DND-41 (cell line): Measurements from ENCODE around the gene ZNF662.

Source experiments
- ATAC-seq: fragments of 200-7000 bp; cut with Tn5 transposase; 3 replicates; pipeline ENCODE4 v1.9.1; 2021; ENCODE audit warnings: low read depth; ENCODE audit not compliant: insufficient read depth
- DNase-seq: peaks from one replicate; pipeline ENCODE4 v3.0.0-alpha.2; 2020
- H2AFZ ChIP-seq: 2 replicates; pipeline ENCODE4 v1.6.0; 2012; ENCODE audit warnings: low read depth, low read length
- H3K27ac ChIP-seq: 2 replicates; pipeline ENCODE4 v1.5.1; 2012; ENCODE audit warnings: low read length, inconsistent platforms
- H3K27me3 ChIP-seq: fragments of 200-600 bp; sonication (generic); 2 replicates; pipeline ENCODE4 v1.6.0; 2012; ENCODE audit warnings: low read length, mild to moderate bottlenecking, inconsistent platforms; ENCODE audit not compliant: insufficient read depth, poor library complexity
- H3K36me3 ChIP-seq: 2 replicates; pipeline ENCODE4 v1.5.1; 2012; ENCODE audit warnings: low read length, inconsistent platforms; ENCODE audit not compliant: insufficient read depth
- H3K4me1 ChIP-seq: 2 replicates; pipeline ENCODE4 v1.5.1; 2012; ENCODE audit warnings: mild to moderate bottlenecking, low read length; ENCODE audit not compliant: insufficient read depth
- H3K4me2 ChIP-seq: 2 replicates; pipeline ENCODE4 v1.6.0; 2012; ENCODE audit warnings: mild to moderate bottlenecking, moderate library complexity, low read length, inconsistent platforms; ENCODE audit not compliant: insufficient read depth
- H3K4me3 ChIP-seq, 2 experiments: fragments of 200-600 bp in 1 of 2; shearing (Covaris generic) in 1 of 2; 2 replicates each; pipeline ENCODE4 v1.5.1; 2012 to 2016; ENCODE audit warnings: inconsistent platforms in 2 of 2, low read length in 2 of 2, mild to moderate bottlenecking in 2 of 2, low read depth in 1 of 2, moderate library complexity in 1 of 2
- H3K79me2 ChIP-seq: 2 replicates; pipeline ENCODE4 v1.6.0; 2012; ENCODE audit warnings: low read length, inconsistent platforms; ENCODE audit not compliant: insufficient read depth
- H3K9ac ChIP-seq: 2 replicates; pipeline ENCODE4 v1.6.0; 2012; ENCODE audit warnings: low read depth, mild to moderate bottlenecking, inconsistent platforms, low read length, moderate library complexity
- H3K9me3 ChIP-seq: 2 replicates; pipeline ENCODE4 v1.5.1; 2012; ENCODE audit warnings: low read length, moderate library complexity, mild to moderate bottlenecking, inconsistent platforms; ENCODE audit not compliant: insufficient read depth, severe bottlenecking
- H4K20me1 ChIP-seq: 2 replicates; pipeline ENCODE4 v1.6.0; 2012; ENCODE audit warnings: low read length; ENCODE audit not compliant: insufficient read depth
- CTCF ChIP-seq: IDR thresholded peaks from 2 replicates; pipeline ENCODE4 v1.5.1; 2012; ENCODE audit warnings: borderline replicate concordance, low read length, moderate library complexity, mild to moderate bottlenecking; ENCODE audit not compliant: poor library complexity, severe bottlenecking; ENCODE audit errors: extremely low read depth
- EZH2 ChIP-seq: IDR thresholded peaks from 3 replicates; pipeline ENCODE4 v1.6.1; 2012; ENCODE audit warnings: borderline replicate concordance, low read depth, mild to moderate bottlenecking, moderate library complexity, low read length, inconsistent platforms; ENCODE audit not compliant: severe bottlenecking

ZNF662 gene

GRCh38 chr3:42900226-42901072 lies 5.5 kb upstream of the ZNF662 start:
- Histone ChIP-seq H3K4me2 (no peak overlapping the region), H3K27ac (no peak overlapping the region), H3K4me3 (no peak overlapping the region), H3K27me3 (no peaks in the 10 kb centered on the region), H2AFZ (no peak overlapping the region), H3K36me3 (no peaks in the 10 kb centered on the region), H3K9ac (no peak overlapping the region), H3K4me1 (no peaks in the 10 kb centered on the region), H3K9me3 (no peaks in the 10 kb centered on the region), H4K20me1 (no peaks in the 10 kb centered on the region), H3K79me2 (no peaks in the 10 kb centered on the region)
- no peak for DNase-seq
- ATAC-seq, result no peak
- no peak for TF ChIP-seq CTCF
- no peak for TF ChIP-seq EZH2

- Histone ChIP-seq H3K4me3 (no peak overlapping the region), H3K27ac (no peak overlapping the region), H3K9ac (no peak overlapping the region), H4K20me1 (no peaks in the 10 kb centered on the region), H3K4me2 (no peak overlapping the region), H2AFZ (no peak overlapping the region), H3K79me2 (no peaks in the 10 kb centered on the region), H3K27me3 (no peaks in the 10 kb centered on the region), H3K36me3 (no peaks in the 10 kb centered on the region), H3K4me1 (no peaks in the 10 kb centered on the region), H3K9me3 (no peaks in the 10 kb centered on the region)
- ATAC-seq, result no peak
- no peak for TF ChIP-seq EZH2
- TF ChIP-seq CTCF, result no peak
- no peak for DNase-seq
These were observed 4.9 kb upstream of the ZNF662 start for GRCh38 chr3:42901073-42901415.

- Histone ChIP-seq H3K4me2 (no peak overlapping the region), H3K27ac (no peak overlapping the region), H2AFZ (no peak overlapping the region), H3K27me3 (no peaks in the 10 kb centered on the region), H3K36me3 (no peaks in the 10 kb centered on the region), H4K20me1 (no peaks in the 10 kb centered on the region), H3K4me3 (no peak overlapping the region), H3K4me1 (no peaks in the 10 kb centered on the region), H3K9ac (no peak overlapping the region), H3K9me3 (no peaks in the 10 kb centered on the region), H3K79me2 (no peaks in the 10 kb centered on the region)
- DNase-seq, result no peak
- TF ChIP-seq CTCF (no peak), EZH2 (no peak)
- ATAC-seq, result no peak
These were observed 3.7 kb upstream of the ZNF662 start for GRCh38 chr3:42902257-42902656.

GRCh38 chr3:42904076-42904475 lies 1.9 kb upstream of the ZNF662 start:
- no peaks in the 10 kb centered on the region for H4K20me1 ChIP-seq
- DNase-seq (no peak), ATAC-seq (no peak)
- no peak overlapping the region for H3K27ac ChIP-seq
- no peaks in the 10 kb centered on the region for H3K27me3 ChIP-seq
- no peaks in the 10 kb centered on the region for H3K79me2 ChIP-seq
- H2AFZ ChIP-seq, result no peak overlapping the region
- H3K4me2 ChIP-seq, result no peak overlapping the region
- TF ChIP-seq CTCF, result no peak
- no peak for TF ChIP-seq EZH2
- no peak overlapping the region for H3K9ac ChIP-seq
- H3K36me3 ChIP-seq, result no peaks in the 10 kb centered on the region
- no peak overlapping the region for H3K4me3 ChIP-seq
- no peaks in the 10 kb centered on the region for H3K4me1 ChIP-seq
- H3K9me3 ChIP-seq, result no peaks in the 10 kb centered on the region
